Effector memory CD8-positive, alpha-beta T cell (primary cell): ENCODE measurements around the gene BCL11B.

Experiments used
- ATAC-seq: fragments of 150-1000 bp; cut with Tn5 transposase; replicated peaks from 2 replicates; pipeline ENCODE4 v1.10.0; 2021; ENCODE audit warnings: mild to moderate bottlenecking, moderate library complexity
- DNase-seq, 3 experiments: peaks; one replicate each; pipeline ENCODE4 v3.0.0; 2021
- H3K27ac Mint-ChIP-seq, 2 donors: one replicate each; pipeline ENCODE4 v1.8.0; 2022; ENCODE audit warnings: mild to moderate bottlenecking in 2 of 2, mixed read lengths in 2 of 2, moderate library complexity in 2 of 2
- H3K27me3 Mint-ChIP-seq, 2 donors: one replicate each; pipeline ENCODE4 v1.8.0; 2022; ENCODE audit warnings: mixed read lengths in 2 of 2
- H3K36me3 Mint-ChIP-seq: one replicate; pipeline ENCODE4 v1.8.0; 2022; ENCODE audit warnings: mild to moderate bottlenecking, moderate library complexity, mixed read lengths; ENCODE audit not compliant: insufficient read depth
- H3K4me1 Mint-ChIP-seq, 2 donors: one replicate each; pipeline ENCODE4 v1.8.0; 2022; ENCODE audit warnings: low read depth in 2 of 2, mixed read lengths in 2 of 2
- H3K4me3 Mint-ChIP-seq, 2 donors: one replicate each; pipeline ENCODE4 v1.8.0; 2022; ENCODE audit warnings: mild to moderate bottlenecking in 2 of 2, mixed read lengths in 2 of 2, moderate library complexity in 2 of 2
- H3K9me3 Mint-ChIP-seq, 2 donors: one replicate each; pipeline ENCODE4 v1.8.0; 2022; ENCODE audit warnings: mixed read lengths in 2 of 2
- total RNA-seq, 9 experiments: gene quantifications; one replicate each; lab custom pipeline; 2026; lab: John Stamatoyannopoulos, UW

BCL11B gene
- total RNA-seq: 96.5 to 510 (median 367) reads per million in 9 experiments

- Mint-ChIP-seq H3K27me3 (no peaks in the 10 kb centered on the region), H3K27ac (peak within 1 kb of the TSS; percentile 98), H3K36me3 (peaks cover 57% of the 10 kb centered on the region), H3K4me3 (peak within 1 kb of the TSS; percentile 99), H3K4me1 (peaks cover 25 to 44% of the 10 kb centered on the region in 2 donors), H3K9me3 (no peaks in the 10 kb centered on the region)
- peak; percentile 81 to 85 (median 82) for DNase-seq
- peak; percentile 71 for ATAC-seq
These were observed at the start of gene BCL11B for GRCh38 chr14:99271951-99272631. Gene BCL11B (minus strand): TSS chr14:99272197. CDS start chr14:99271218, 979 bp downstream.

- DNase-seq: no peak
- peak overlapping the region in 1 of 2 donors; percentile 64 for H3K27ac Mint-ChIP-seq
- H3K4me3 Mint-ChIP-seq: peak overlapping the region; percentile 27 to 30
- ATAC-seq: no peak
- peaks cover 2% of the 10 kb centered on the region for H3K36me3 Mint-ChIP-seq
- H3K27me3 Mint-ChIP-seq: peaks cover 0 to 7% of the 10 kb centered on the region in 2 donors
- H3K9me3 Mint-ChIP-seq: no peaks in the 10 kb centered on the region
- H3K4me1 Mint-ChIP-seq: peaks cover 17 to 20% of the 10 kb centered on the region in 2 donors
These were observed 49.4 kb upstream of the BCL11B start for GRCh38 chr14:99321236-99321925.

- Mint-ChIP-seq H3K27me3 (peaks cover 0 to under 1% of the 10 kb centered on the region in 2 donors), H3K36me3 (peaks cover 2% of the 10 kb centered on the region), H3K9me3 (no peaks in the 10 kb centered on the region), H3K27ac (peak overlapping the region in 1 of 2 donors; percentile 64), H3K4me3 (peak overlapping the region; percentile 27 to 30), H3K4me1 (peaks cover 21 to 25% of the 10 kb centered on the region in 2 donors)
- DNase-seq (no peak), ATAC-seq (peak; percentile 32)
These were observed 48.7 kb upstream of the BCL11B start for GRCh38 chr14:99320621-99321235.

GRCh38 chr14:99320105-99320572 lies 48.1 kb upstream of the BCL11B start:
- Mint-ChIP-seq H3K4me3 (peak overlapping the region; percentile 67 to 78), H3K27me3 (no peaks in the 10 kb centered on the region), H3K4me1 (peaks cover 22 to 26% of the 10 kb centered on the region in 2 donors), H3K9me3 (no peaks in the 10 kb centered on the region), H3K36me3 (peaks cover 2% of the 10 kb centered on the region), H3K27ac (peak overlapping the region in 1 of 2 donors; percentile 59)
- DNase-seq (peak; percentile 70 to 77 (median 75)), ATAC-seq (peak; percentile 81)

GRCh38 chr14:99318959-99319295 lies 46.9 kb upstream of the BCL11B start:
- Mint-ChIP-seq H3K36me3 (peaks cover 2% of the 10 kb centered on the region), H3K4me1 (peaks cover 25 to 32% of the 10 kb centered on the region in 2 donors), H3K9me3 (no peaks in the 10 kb centered on the region), H3K27me3 (peaks cover 0 to 7% of the 10 kb centered on the region in 2 donors), H3K27ac (no peak overlapping the region), H3K4me3 (no peak overlapping the region)
- ATAC-seq (no peak), DNase-seq (no peak)

GRCh38 chr14:99318091-99318958 lies 46.3 kb upstream of the BCL11B start:
- Mint-ChIP-seq H3K36me3 (peaks cover 2% of the 10 kb centered on the region), H3K27ac (no peak overlapping the region), H3K27me3 (peaks cover 0 to 7% of the 10 kb centered on the region in 2 donors), H3K9me3 (no peaks in the 10 kb centered on the region), H3K4me3 (no peak overlapping the region), H3K4me1 (peaks cover 25 to 32% of the 10 kb centered on the region in 2 donors)
- no peak for ATAC-seq
- DNase-seq: no peak

GRCh38 chr14:99317231-99318090 lies 45.5 kb upstream of the BCL11B start:
- DNase-seq (no peak), ATAC-seq (no peak)
- no peak overlapping the region for H3K27ac Mint-ChIP-seq
- peaks cover 2% of the 10 kb centered on the region for H3K36me3 Mint-ChIP-seq
- H3K4me1 Mint-ChIP-seq: peaks cover 25 to 32% of the 10 kb centered on the region in 2 donors
- H3K4me3 Mint-ChIP-seq: no peak overlapping the region
- peaks cover 0 to 7% of the 10 kb centered on the region in 2 donors for H3K27me3 Mint-ChIP-seq
- no peaks in the 10 kb centered on the region for H3K9me3 Mint-ChIP-seq

- peaks cover 23 to 28% of the 10 kb centered on the region in 2 donors for H3K4me1 Mint-ChIP-seq
These were observed 44.5 kb upstream of the BCL11B start for GRCh38 chr14:99316281-99317163.

GRCh38 chr14:99315197-99315596 lies 43.2 kb upstream of the BCL11B start:
- Mint-ChIP-seq H3K27ac (no peak overlapping the region), H3K27me3 (peaks cover 0 to 7% of the 10 kb centered on the region in 2 donors), H3K9me3 (no peaks in the 10 kb centered on the region), H3K4me3 (peak overlapping the region in 1 of 2 donors; percentile 61), H3K36me3 (no peaks in the 10 kb centered on the region), H3K4me1 (peaks cover 14 to 19% of the 10 kb centered on the region in 2 donors)
- ATAC-seq (peak; percentile 25), DNase-seq (no peak)

More at GRCh38 chr14:99316281-99317163, 44.5 kb upstream of the BCL11B start:
- peaks cover 0 to 7% of the 10 kb centered on the region in 2 donors for H3K27me3 Mint-ChIP-seq
- ATAC-seq (no peak), DNase-seq (no peak)
- H3K4me3 Mint-ChIP-seq: peak overlapping the region; percentile 27 to 61
- H3K36me3 Mint-ChIP-seq: peaks cover 2% of the 10 kb centered on the region
- no peaks in the 10 kb centered on the region for H3K9me3 Mint-ChIP-seq
- H3K27ac Mint-ChIP-seq: peak overlapping the region in 1 of 2 donors; percentile 60

GRCh38 chr14:99314623-99315022 lies 42.6 kb upstream of the BCL11B start:
- Mint-ChIP-seq H3K4me3 (no peak overlapping the region), H3K27me3 (peaks cover 0 to 7% of the 10 kb centered on the region in 2 donors), H3K27ac (no peak overlapping the region), H3K4me1 (peaks cover 8 to 13% of the 10 kb centered on the region in 2 donors), H3K9me3 (no peaks in the 10 kb centered on the region), H3K36me3 (no peaks in the 10 kb centered on the region)
- no peak for DNase-seq
- ATAC-seq: no peak

- Mint-ChIP-seq H3K9me3 (no peaks in the 10 kb centered on the region), H3K27ac (no peak overlapping the region), H3K4me3 (no peak overlapping the region), H3K4me1 (peaks cover 10 to 16% of the 10 kb centered on the region in 2 donors), H3K36me3 (no peaks in the 10 kb centered on the region), H3K27me3 (peaks cover 0 to 7% of the 10 kb centered on the region in 2 donors)
- no peak for DNase-seq
- ATAC-seq: no peak
These were observed 41.2 kb upstream of the BCL11B start for GRCh38 chr14:99313234-99313633.
